Lower leg skin (tissue), 3 donors: ENCODE data around the gene PBX1.

Source experiments
- POLR2A ChIP-seq, 2 donors: fragments of 450-650 bp; IDR thresholded peaks; one replicate each; pipeline ENCODE4 v1.6.1; 2016 to 2017; ENCODE audit warnings: antibody characterized with exemption in 2 of 2, mild to moderate bottlenecking in 1 of 2, moderate library complexity in 1 of 2
- TF ChIP-seq, protein P1 (sequence below), 3 donors: fragments of 450-650 bp; IDR thresholded peaks; one replicate each; pipeline ENCODE4 v1.5.1; 2016; ENCODE audit warnings: antibody characterized with exemption in 3 of 3, mild to moderate bottlenecking in 3 of 3, moderate library complexity in 2 of 3

DNA sequence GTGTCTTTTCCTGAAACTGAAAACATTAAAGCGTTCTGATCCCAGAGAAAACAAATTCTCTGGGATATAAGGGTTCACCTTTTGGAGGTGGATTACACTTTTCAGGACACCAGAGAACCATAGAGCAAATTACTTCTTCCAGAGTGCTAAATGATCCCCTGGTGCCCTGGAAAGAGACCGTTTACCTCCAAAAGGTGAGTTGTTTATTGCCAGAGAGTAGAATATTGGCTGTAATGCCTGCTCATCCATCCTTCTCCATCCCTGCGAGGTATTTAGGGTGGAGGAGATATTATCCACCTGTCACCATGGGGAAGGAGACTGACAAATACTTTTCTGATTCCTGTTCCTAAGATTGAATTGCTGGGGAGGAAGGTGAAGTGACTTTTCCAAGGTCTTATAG lies 30.4 kb downstream of the PBX1 start:
- TF ChIP-seq POLR2A (IDR thresholded peaks at IDR 0.05): no peak
- TF ChIP-seq, protein P1, sequence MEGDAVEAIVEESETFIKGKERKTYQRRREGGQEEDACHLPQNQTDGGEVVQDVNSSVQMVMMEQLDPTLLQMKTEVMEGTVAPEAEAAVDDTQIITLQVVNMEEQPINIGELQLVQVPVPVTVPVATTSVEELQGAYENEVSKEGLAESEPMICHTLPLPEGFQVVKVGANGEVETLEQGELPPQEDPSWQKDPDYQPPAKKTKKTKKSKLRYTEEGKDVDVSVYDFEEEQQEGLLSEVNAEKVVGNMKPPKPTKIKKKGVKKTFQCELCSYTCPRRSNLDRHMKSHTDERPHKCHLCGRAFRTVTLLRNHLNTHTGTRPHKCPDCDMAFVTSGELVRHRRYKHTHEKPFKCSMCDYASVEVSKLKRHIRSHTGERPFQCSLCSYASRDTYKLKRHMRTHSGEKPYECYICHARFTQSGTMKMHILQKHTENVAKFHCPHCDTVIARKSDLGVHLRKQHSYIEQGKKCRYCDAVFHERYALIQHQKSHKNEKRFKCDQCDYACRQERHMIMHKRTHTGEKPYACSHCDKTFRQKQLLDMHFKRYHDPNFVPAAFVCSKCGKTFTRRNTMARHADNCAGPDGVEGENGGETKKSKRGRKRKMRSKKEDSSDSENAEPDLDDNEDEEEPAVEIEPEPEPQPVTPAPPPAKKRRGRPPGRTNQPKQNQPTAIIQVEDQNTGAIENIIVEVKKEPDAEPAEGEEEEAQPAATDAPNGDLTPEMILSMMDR (IDR thresholded peaks at IDR 0.05): no peak
